ENCODE results near the gene ZMIZ2.
"Not testable (repeated sequence)": the region's sequence is repeated elsewhere in the genome, so short reads cannot be mapped to it uniquely, and the experiment has no call there.

DNA sequence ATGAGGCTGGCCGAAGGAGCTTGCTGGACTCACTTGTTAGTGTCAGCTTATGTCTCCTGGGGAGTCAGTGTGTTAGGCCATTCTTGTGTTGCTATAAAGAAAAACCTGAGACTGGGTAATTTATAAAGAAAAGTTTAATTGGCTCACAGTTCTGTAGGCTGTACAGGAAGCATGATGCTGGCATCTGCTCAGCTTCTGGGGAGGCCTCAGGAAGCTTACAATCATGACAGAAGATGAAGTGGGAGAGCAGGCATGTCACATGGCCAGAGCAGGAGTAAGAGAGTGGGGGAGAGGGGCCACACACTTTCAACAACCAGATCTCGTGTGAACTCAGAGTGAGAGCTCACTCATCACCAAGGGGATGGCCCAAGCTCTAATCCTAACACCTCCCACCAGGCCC is 49.0 kb upstream of the ZMIZ2 start:
- not testable (repeated sequence) for TF ChIP-seq CTCF, EP300, POLR2A (IDR thresholded peaks at IDR 0.05)
